Large intestine (tissue), 3 donors: Measurements from ENCODE around the gene BMPR1A. TPM values are rescaled to one million over a fixed set of nuclear protein-coding genes. Genes with fewer than 3 reads are reported as not detected.
A peak's percentile ranks its signal among the peaks of the same experiment; 100 is the strongest.

Source experiments
- DNase-seq, 2 donors: peaks; one replicate each; pipeline versions ENCODE4 v3.0.0 to v3.0.0-alpha.2; 2013
- H3K27ac ChIP-seq: one replicate; pipeline ENCODE4 v1.5.1; 2013; ENCODE audit warnings: low read length
- H3K27me3 ChIP-seq: 2 replicates; pipeline ENCODE4 v1.6.1; 2013; ENCODE audit warnings: low read length; ENCODE audit not compliant: control insufficient read depth, insufficient read depth
- H3K36me3 ChIP-seq: 2 replicates; pipeline ENCODE4 v1.6.1; 2013; ENCODE audit warnings: low read length; ENCODE audit not compliant: control insufficient read depth, insufficient read depth
- H3K4me1 ChIP-seq: one replicate; pipeline ENCODE4 v1.6.1; 2013; ENCODE audit warnings: low read length; ENCODE audit not compliant: control insufficient read depth, insufficient read depth
- H3K4me3 ChIP-seq: one replicate; pipeline ENCODE4 v1.5.1; 2013; ENCODE audit warnings: low read length
- H3K9me3 ChIP-seq: one replicate; pipeline ENCODE4 v1.6.1; 2013; ENCODE audit warnings: mild to moderate bottlenecking, low read depth, low read length, moderate library complexity; ENCODE audit not compliant: control insufficient read depth
- WGBS: methylation state at CpG from one replicate; pipeline ENCODE4 v1.1.5; 2013; ENCODE audit warnings: low lambda C conversion rate; ENCODE audit not compliant: insufficient coverage; 5-methylcytosine and 5-hydroxymethylcytosine counted together
- polyA plus RNA-seq: library from polyadenylated mRNA; unstranded; fragments of 120-200 nt; gene quantifications from one replicate; pipeline ENCODE4 v1.2.1, GENCODE V29; 2013

The BMPR1A gene
- polyA plus RNA-seq, 1 donor = 41.5 TPM

- no peak overlapping the region for H3K27ac ChIP-seq
These were observed 114.3 kb downstream of the BMPR1A start for GRCh38 chr10:86870679-86871078.

GRCh38 chr10:86871563-86872183 lies 115.3 kb downstream of the BMPR1A start:
- Histone ChIP-seq H3K4me1 (no peaks in the 10 kb centered on the region), H3K4me3 (no peak overlapping the region), H3K27me3 (no peaks in the 10 kb centered on the region), H3K27ac (no peak overlapping the region), H3K9me3 (no peaks in the 10 kb centered on the region), H3K36me3 (peaks cover 10% of the 10 kb centered on the region)
- WGBS = no CpG with 5 or more reads among the region's 5 CpGs
- no peak for DNase-seq

More at GRCh38 chr10:86870679-86871078, 114.3 kb downstream of the BMPR1A start:
- no peak for DNase-seq
- Histone ChIP-seq H3K4me3 (no peak overlapping the region), H3K9me3 (no peaks in the 10 kb centered on the region), H3K27me3 (no peaks in the 10 kb centered on the region), H3K36me3 (peaks cover 3% of the 10 kb centered on the region), H3K4me1 (no peaks in the 10 kb centered on the region)
- WGBS = 100% methylated on average over 2 of the region's 3 CpGs

- H3K9me3 ChIP-seq = no peaks in the 10 kb centered on the region
- H3K27me3 ChIP-seq = no peaks in the 10 kb centered on the region
- no CpG with 5 or more reads among the region's 4 CpGs for WGBS
- H3K4me3 ChIP-seq = no peak overlapping the region
- peaks cover 10% of the 10 kb centered on the region for H3K36me3 ChIP-seq
- no peaks in the 10 kb centered on the region for H3K4me1 ChIP-seq
- no peak overlapping the region for H3K27ac ChIP-seq
- DNase-seq = no peak
These were observed 116.3 kb downstream of the BMPR1A start for GRCh38 chr10:86872757-86873156.

- Histone ChIP-seq H3K27ac (no peak overlapping the region), H3K36me3 (peaks cover 16% of the 10 kb centered on the region), H3K4me1 (no peaks in the 10 kb centered on the region), H3K27me3 (no peaks in the 10 kb centered on the region), H3K9me3 (no peaks in the 10 kb centered on the region), H3K4me3 (no peak overlapping the region)
- DNase-seq = peak in 1 of 2 donors; percentile 25
- whole genome bisulfite sequencing = 100% methylated on average over 1 of the region's 2 CpGs
These were observed 120.3 kb downstream of the BMPR1A start for GRCh38 chr10:86876748-86877147.

- no peak overlapping the region for H3K4me3 ChIP-seq
- H3K9me3 ChIP-seq = no peaks in the 10 kb centered on the region
- no peaks in the 10 kb centered on the region for H3K4me1 ChIP-seq
- H3K27me3 ChIP-seq = no peaks in the 10 kb centered on the region
- DNase-seq = no peak
- H3K36me3 ChIP-seq = peaks cover 19% of the 10 kb centered on the region
- no peak overlapping the region for H3K27ac ChIP-seq
- WGBS = no CpG with 5 or more reads among the region's 3 CpGs
These were observed 122.7 kb downstream of the BMPR1A start for GRCh38 chr10:86878983-86879713.

GRCh38 chr10:86880971-86881370 lies 124.6 kb downstream of the BMPR1A start:
- Histone ChIP-seq H3K4me3 (no peak overlapping the region), H3K27ac (no peak overlapping the region), H3K4me1 (no peaks in the 10 kb centered on the region), H3K9me3 (no peaks in the 10 kb centered on the region), H3K27me3 (no peaks in the 10 kb centered on the region), H3K36me3 (peaks cover 18% of the 10 kb centered on the region)
- no peak for DNase-seq
- WGBS = 100% methylated on average over 2 of the region's 4 CpGs

- whole genome bisulfite sequencing = 72% methylated on average over 3 of the region's 7 CpGs
- H3K4me3 ChIP-seq = no peak overlapping the region
- no peaks in the 10 kb centered on the region for H3K9me3 ChIP-seq
- H3K27ac ChIP-seq = no peak overlapping the region
- DNase-seq = no peak
- no peaks in the 10 kb centered on the region for H3K4me1 ChIP-seq
- H3K36me3 ChIP-seq = peaks cover 21% of the 10 kb centered on the region
- no peaks in the 10 kb centered on the region for H3K27me3 ChIP-seq
These were observed 132.4 kb downstream of the BMPR1A start for GRCh38 chr10:86888585-86889381.

GRCh38 chr10:86889997-86890396 lies 133.6 kb downstream of the BMPR1A start:
- 80% methylated on average over 1 of the region's 3 CpGs for WGBS
- H3K27ac ChIP-seq = no peak overlapping the region
- DNase-seq = no peak
- H3K4me1 ChIP-seq = no peaks in the 10 kb centered on the region
- H3K27me3 ChIP-seq = no peaks in the 10 kb centered on the region
- H3K36me3 ChIP-seq = peaks cover 29% of the 10 kb centered on the region
- H3K9me3 ChIP-seq = no peaks in the 10 kb centered on the region
- H3K4me3 ChIP-seq = no peak overlapping the region

GRCh38 chr10:86898511-86898910 lies 142.1 kb downstream of the BMPR1A start:
- H3K36me3 ChIP-seq = peaks cover 33% of the 10 kb centered on the region
- WGBS = 100% methylated on average over 2 of the region's 4 CpGs
- no peak overlapping the region for H3K4me3 ChIP-seq
- DNase-seq = no peak
- peaks cover 6% of the 10 kb centered on the region for H3K9me3 ChIP-seq
- no peak overlapping the region for H3K27ac ChIP-seq
- H3K27me3 ChIP-seq = no peaks in the 10 kb centered on the region
- peaks cover 12% of the 10 kb centered on the region for H3K4me1 ChIP-seq

GRCh38 chr10:86899132-86899531 lies 142.7 kb downstream of the BMPR1A start:
- peaks cover 12% of the 10 kb centered on the region for H3K4me1 ChIP-seq
- H3K36me3 ChIP-seq = peaks cover 29% of the 10 kb centered on the region
- H3K27me3 ChIP-seq = no peaks in the 10 kb centered on the region
- no peak for DNase-seq
- no peak overlapping the region for H3K27ac ChIP-seq
- no peak overlapping the region for H3K4me3 ChIP-seq
- WGBS = 100% methylated on average over 1 of the region's 6 CpGs
- peaks cover 6% of the 10 kb centered on the region for H3K9me3 ChIP-seq
